ENCODE data around the gene MPP1. TPM values are rescaled to one million over a fixed set of nuclear protein-coding genes. Genes with fewer than 3 reads are reported as not detected.

Gene MPP1
- polyA plus RNA-seq, 1 of the 3 experiments (the other 2 are of a cell fraction): 13.3 TPM

DNA sequence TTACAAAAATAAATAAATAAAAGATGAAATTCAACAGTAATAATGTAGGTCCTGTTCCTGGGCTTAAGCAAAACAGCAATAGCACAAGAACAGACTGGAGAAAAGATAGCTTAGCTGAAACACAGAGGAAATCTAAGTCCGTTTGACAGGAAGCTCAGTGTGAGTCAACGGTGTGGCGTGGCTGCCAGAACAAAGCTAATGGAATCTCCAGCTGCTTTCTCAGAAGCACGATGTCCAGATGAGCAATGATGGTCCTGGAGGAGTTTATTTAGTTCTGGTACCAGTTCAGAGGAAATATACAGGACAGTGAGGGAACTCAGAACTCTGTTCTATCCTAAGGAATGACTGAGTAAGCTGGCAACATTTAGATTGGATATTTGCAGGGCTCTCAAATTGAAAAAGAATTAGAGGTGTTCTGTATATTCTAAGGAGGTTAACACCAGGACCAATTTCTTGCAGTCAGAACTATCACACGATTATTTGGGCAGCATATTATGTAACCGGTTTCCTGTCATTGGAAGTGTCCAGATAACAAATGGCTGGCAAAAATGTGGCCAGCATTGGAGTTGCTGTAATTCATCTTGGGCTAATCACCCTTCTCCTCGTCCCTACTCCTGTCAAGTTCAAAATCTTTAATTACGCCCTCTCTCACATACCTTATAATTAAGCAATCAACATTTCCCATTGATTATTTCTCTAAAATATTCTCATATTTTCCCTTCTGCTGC is 67.1 kb downstream of the MPP1 start (continued):
- TF ChIP-seq EZH2phosphoT487 (IDR thresholded peaks at IDR 0.05; ENCODE audit: borderline replicate concordance, low read depth): no peak
- TF ChIP-seq, protein P1, sequence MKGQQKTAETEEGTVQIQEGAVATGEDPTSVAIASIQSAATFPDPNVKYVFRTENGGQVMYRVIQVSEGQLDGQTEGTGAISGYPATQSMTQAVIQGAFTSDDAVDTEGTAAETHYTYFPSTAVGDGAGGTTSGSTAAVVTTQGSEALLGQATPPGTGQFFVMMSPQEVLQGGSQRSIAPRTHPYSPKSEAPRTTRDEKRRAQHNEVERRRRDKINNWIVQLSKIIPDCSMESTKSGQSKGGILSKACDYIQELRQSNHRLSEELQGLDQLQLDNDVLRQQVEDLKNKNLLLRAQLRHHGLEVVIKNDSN (IDR thresholded peaks at IDR 0.05; ENCODE audit: borderline replicate concordance, low read depth): no peak
- TF ChIP-seq, protein P2, sequence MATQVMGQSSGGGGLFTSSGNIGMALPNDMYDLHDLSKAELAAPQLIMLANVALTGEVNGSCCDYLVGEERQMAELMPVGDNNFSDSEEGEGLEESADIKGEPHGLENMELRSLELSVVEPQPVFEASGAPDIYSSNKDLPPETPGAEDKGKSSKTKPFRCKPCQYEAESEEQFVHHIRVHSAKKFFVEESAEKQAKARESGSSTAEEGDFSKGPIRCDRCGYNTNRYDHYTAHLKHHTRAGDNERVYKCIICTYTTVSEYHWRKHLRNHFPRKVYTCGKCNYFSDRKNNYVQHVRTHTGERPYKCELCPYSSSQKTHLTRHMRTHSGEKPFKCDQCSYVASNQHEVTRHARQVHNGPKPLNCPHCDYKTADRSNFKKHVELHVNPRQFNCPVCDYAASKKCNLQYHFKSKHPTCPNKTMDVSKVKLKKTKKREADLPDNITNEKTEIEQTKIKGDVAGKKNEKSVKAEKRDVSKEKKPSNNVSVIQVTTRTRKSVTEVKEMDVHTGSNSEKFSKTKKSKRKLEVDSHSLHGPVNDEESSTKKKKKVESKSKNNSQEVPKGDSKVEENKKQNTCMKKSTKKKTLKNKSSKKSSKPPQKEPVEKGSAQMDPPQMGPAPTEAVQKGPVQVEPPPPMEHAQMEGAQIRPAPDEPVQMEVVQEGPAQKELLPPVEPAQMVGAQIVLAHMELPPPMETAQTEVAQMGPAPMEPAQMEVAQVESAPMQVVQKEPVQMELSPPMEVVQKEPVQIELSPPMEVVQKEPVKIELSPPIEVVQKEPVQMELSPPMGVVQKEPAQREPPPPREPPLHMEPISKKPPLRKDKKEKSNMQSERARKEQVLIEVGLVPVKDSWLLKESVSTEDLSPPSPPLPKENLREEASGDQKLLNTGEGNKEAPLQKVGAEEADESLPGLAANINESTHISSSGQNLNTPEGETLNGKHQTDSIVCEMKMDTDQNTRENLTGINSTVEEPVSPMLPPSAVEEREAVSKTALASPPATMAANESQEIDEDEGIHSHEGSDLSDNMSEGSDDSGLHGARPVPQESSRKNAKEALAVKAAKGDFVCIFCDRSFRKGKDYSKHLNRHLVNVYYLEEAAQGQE (IDR thresholded peaks at IDR 0.05; ENCODE audit: low read depth, low read length): no peak
- TF ChIP-seq TEAD4 (IDR thresholded peaks at IDR 0.05; ENCODE audit: borderline replicate concordance, insufficient read depth): no peak
- TF ChIP-seq SIN3A (IDR thresholded peaks at IDR 0.05; ENCODE audit: borderline replicate concordance, low read depth, low read length): 0 out of 2 replicates have a peak, but pooled peaks have one; percentile 24

DNA sequence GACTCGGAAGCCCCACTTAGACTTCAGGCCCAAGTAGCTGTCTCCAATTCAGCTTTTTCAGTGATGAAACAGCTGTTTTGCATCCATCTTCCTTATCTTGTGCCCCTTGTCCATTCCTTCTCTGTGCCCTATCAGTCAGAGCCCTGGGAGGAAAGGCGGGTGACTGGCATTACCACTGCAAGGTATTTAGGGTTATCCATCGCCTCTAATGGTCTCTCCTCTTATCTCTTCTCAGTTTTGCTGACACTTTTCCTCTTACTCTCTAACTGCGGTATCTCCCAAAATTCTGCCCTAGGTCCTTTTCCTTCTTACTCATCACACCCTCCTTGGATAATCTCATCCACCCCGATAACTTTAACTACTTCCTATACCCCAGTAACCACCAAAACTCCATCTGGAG is 68.1 kb downstream of the MPP1 start:
- no peak overlapping the region for H2AFZ ChIP-seq (ENCODE audit: low read depth)
- H3K79me2 ChIP-seq (ENCODE audit: insufficient read depth): no peaks in the 10 kb centered on the region
- WGBS (ENCODE audit: low lambda C conversion rate): 56% methylated on average over 5 of the region's 5 CpGs
- no peak overlapping the region for H3K9ac ChIP-seq
- 0 out of 2 replicates have a peak overlapping the region, but pooled peaks have one; percentile 3 for H3K4me2 ChIP-seq
- H3K36me3 ChIP-seq (replicated peaks in 1 of 2; ENCODE audit: control insufficient read depth in 1 of 2, insufficient read depth in 2 of 2, low read length in 1 of 2): no peaks in the 10 kb centered on the region
- POLR2A ChIA-PET: interaction anchor here (0.7 kb wide), 1 partner anchor 12 kb away, joined by 3 read pairs; no protein-coding TSS in a partner anchor
- H3K27me3 ChIP-seq (ENCODE audit: insufficient read depth): no peaks in the 10 kb centered on the region
- no peak overlapping the region for H3K4me3 ChIP-seq (ENCODE audit: low read depth in 2 of 2, low read length in 1 of 2)
- TF ChIP-seq, protein P3, sequence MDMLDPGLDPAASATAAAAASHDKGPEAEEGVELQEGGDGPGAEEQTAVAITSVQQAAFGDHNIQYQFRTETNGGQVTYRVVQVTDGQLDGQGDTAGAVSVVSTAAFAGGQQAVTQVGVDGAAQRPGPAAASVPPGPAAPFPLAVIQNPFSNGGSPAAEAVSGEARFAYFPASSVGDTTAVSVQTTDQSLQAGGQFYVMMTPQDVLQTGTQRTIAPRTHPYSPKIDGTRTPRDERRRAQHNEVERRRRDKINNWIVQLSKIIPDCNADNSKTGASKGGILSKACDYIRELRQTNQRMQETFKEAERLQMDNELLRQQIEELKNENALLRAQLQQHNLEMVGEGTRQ (IDR thresholded peaks at IDR 0.05; ENCODE audit: borderline replicate concordance, low read depth, low read length): no peak
- TF ChIP-seq TCF12 (IDR thresholded peaks at IDR 0.05): no peak
- TF ChIP-seq EP300 (IDR thresholded peaks at IDR 0.05; ENCODE audit: borderline replicate concordance in 1 of 2, low read depth in 1 of 2, low read length in 1 of 2): no peak
- TF ChIP-seq ELF1 (IDR thresholded peaks at IDR 0.05): no peak
- no peak for TF ChIP-seq JUND (IDR thresholded peaks at IDR 0.05)
- TF ChIP-seq FOXJ3 (CRISPR knock-in tag; IDR thresholded peaks at IDR 0.05): no peak
- TF ChIP-seq RCOR1 (IDR thresholded peaks at IDR 0.05; ENCODE audit: low read length): no peak
- TF ChIP-seq, protein P4, sequence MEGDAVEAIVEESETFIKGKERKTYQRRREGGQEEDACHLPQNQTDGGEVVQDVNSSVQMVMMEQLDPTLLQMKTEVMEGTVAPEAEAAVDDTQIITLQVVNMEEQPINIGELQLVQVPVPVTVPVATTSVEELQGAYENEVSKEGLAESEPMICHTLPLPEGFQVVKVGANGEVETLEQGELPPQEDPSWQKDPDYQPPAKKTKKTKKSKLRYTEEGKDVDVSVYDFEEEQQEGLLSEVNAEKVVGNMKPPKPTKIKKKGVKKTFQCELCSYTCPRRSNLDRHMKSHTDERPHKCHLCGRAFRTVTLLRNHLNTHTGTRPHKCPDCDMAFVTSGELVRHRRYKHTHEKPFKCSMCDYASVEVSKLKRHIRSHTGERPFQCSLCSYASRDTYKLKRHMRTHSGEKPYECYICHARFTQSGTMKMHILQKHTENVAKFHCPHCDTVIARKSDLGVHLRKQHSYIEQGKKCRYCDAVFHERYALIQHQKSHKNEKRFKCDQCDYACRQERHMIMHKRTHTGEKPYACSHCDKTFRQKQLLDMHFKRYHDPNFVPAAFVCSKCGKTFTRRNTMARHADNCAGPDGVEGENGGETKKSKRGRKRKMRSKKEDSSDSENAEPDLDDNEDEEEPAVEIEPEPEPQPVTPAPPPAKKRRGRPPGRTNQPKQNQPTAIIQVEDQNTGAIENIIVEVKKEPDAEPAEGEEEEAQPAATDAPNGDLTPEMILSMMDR (IDR thresholded peaks at IDR 0.05): no peak
- no peak for DNase-seq
- H3K9me3 ChIP-seq: no peaks in the 10 kb centered on the region
- peak overlapping the region in 1 of 2 experiments; percentile 79; a peak in 2 of 4 replicates for H3K27ac ChIP-seq (ENCODE audit: low read depth in 2 of 2, low read length in 1 of 2)
- H3F3A ChIP-seq (replicated peaks; ENCODE audit: insufficient read depth): peaks cover 21% of the 10 kb centered on the region
- H4K20me1 ChIP-seq (ENCODE audit: insufficient read depth): no peaks in the 10 kb centered on the region
- CTCF ChIA-PET: interaction anchor here (0.6 to 1.3 kb wide), 2 partner anchors 8 to 12 kb away, joined by 3 read pairs; no protein-coding TSS in a partner anchor
- peaks cover 0 to 19% of the 10 kb centered on the region in 2 experiments; a peak in 1 of 4 replicates for H3K4me1 ChIP-seq (ENCODE audit: control insufficient read depth in 1 of 2, insufficient read depth in 2 of 2, low read depth in 1 of 2, low read length in 1 of 2)
- H3K9me2 ChIP-seq: no peaks in the 10 kb centered on the region

All from SK-N-SH (cell line).